H7 (cell line): Measurements from ENCODE around the gene GGA2. TPM values are rescaled to one million over a fixed set of nuclear protein-coding genes. Genes with fewer than 3 reads are reported as not detected.

ENCODE experiments used
- DNase-seq: peaks from one replicate; pipeline ENCODE4 v3.0.0; 2012
- H3K27me3 ChIP-seq: 2 replicates; pipeline ENCODE4 v1.6.0; 2011; ENCODE audit warnings: mild to moderate bottlenecking, low read length; ENCODE audit not compliant: control insufficient read depth, insufficient read depth
- H3K36me3 ChIP-seq: replicated peaks from 2 replicates; pipeline ENCODE4 v1.5.1; 2011; ENCODE audit warnings: low read length; ENCODE audit not compliant: control insufficient read depth, insufficient read depth
- H3K4me3 ChIP-seq: 2 replicates; pipeline ENCODE4 v1.5.1; 2011; ENCODE audit warnings: low read depth, mild to moderate bottlenecking, control low read depth, low read length, moderate library complexity; ENCODE audit not compliant: insufficient read depth
- total RNA-seq: library from RNA; depleted of rRNA; stranded (reverse); fragments of >200 nt; shearing (Covaris generic); gene quantifications from 2 replicates; pipeline ENCODE4 v1.2.3, GENCODE V29; 2014

Gene GGA2
- total RNA-seq, 1 experiment from 2014 or later = 23.2 TPM

- no peak for DNase-seq
- Histone ChIP-seq H3K36me3 (peaks cover 28% of the 10 kb centered on the region), H3K27me3 (no peaks in the 10 kb centered on the region), H3K4me3 (no peak overlapping the region)
Measured at GRCh38 chr16:23534868-23535860, 24.9 kb upstream of the GGA2 start.

GRCh38 chr16:23532448-23532847, 22.2 kb upstream of the GGA2 start:
- peaks cover 39% of the 10 kb centered on the region for H3K36me3 ChIP-seq
- no peak overlapping the region for H3K4me3 ChIP-seq
- no peaks in the 10 kb centered on the region for H3K27me3 ChIP-seq
- no peak for DNase-seq

DNA sequence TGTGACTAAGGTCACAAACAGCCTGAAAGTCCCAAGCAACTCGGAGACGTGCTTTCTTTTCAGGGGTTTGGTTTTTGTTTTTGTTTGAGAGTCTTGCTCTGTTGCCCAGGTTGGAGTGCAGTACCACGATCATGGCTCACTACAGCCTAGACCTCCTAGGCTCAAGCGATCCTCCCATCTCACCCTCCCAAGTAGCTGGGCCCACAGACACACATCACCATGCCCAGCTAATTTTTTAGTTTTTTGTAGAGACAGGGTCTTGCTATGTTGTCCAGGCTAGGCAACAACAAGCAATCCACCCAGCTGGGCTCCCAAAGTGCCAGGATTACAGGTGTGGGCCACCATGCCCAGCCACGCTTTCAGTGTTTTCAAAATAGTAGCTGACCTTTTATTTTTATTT, 19.8 kb upstream of the GGA2 start:
- Histone ChIP-seq H3K36me3 (peaks cover 37% of the 10 kb centered on the region), H3K27me3 (no peaks in the 10 kb centered on the region), H3K4me3 (no peak overlapping the region)
- no peak for DNase-seq

- H3K36me3 ChIP-seq = peaks cover 41% of the 10 kb centered on the region
- no peak overlapping the region for H3K4me3 ChIP-seq
- H3K27me3 ChIP-seq = no peaks in the 10 kb centered on the region
Measured at GRCh38 chr16:23528644-23529310, 18.5 kb upstream of the GGA2 start.

DNA sequence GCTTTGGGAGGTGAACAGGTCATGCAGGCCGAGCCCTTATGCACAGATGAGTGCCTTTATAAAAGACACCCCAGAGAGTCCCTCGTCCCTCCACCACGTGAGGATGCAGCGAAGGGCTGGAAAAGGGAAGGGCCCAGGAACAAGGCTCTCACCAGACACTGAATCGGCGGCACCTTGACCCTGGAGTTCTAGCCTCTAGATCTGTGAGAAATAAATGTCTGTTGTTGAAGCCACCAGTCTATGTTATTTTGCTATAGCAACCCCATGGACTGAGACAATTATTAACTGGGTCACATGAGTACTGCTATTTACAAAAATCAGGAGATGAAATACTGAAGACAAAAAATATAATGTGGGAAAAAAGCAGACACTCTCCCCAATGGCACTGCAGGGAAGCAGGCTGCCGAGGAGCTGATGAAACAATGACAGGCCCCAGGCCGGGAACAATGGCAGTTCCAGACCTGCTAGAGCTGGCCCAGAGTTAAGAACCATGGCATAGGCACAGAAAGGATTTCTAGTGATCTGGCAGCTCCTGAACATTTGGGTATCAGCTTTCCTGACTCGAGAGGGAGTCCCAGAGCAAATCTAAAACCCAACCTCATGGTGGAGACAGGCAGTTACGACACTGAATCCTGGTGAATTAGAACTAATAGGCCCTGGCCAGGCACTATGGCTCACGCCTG, 17.8 kb upstream of the GGA2 start:
- Histone ChIP-seq H3K27me3 (no peaks in the 10 kb centered on the region), H3K4me3 (no peak overlapping the region), H3K36me3 (peaks cover 42% of the 10 kb centered on the region)
- DNase-seq = no peak

More at GRCh38 chr16:23528644-23529310, 18.5 kb upstream of the GGA2 start:
- no peak for DNase-seq

GRCh38 chr16:23524886-23525285, 14.6 kb upstream of the GGA2 start:
- Histone ChIP-seq H3K27me3 (no peaks in the 10 kb centered on the region), H3K4me3 (no peak overlapping the region), H3K36me3 (peaks cover 47% of the 10 kb centered on the region)
- DNase-seq = no peak

- Histone ChIP-seq H3K36me3 (peaks cover 40% of the 10 kb centered on the region), H3K4me3 (no peak overlapping the region), H3K27me3 (no peaks in the 10 kb centered on the region)
- no peak for DNase-seq
Measured at GRCh38 chr16:23523876-23524385, 13.6 kb upstream of the GGA2 start.

DNA sequence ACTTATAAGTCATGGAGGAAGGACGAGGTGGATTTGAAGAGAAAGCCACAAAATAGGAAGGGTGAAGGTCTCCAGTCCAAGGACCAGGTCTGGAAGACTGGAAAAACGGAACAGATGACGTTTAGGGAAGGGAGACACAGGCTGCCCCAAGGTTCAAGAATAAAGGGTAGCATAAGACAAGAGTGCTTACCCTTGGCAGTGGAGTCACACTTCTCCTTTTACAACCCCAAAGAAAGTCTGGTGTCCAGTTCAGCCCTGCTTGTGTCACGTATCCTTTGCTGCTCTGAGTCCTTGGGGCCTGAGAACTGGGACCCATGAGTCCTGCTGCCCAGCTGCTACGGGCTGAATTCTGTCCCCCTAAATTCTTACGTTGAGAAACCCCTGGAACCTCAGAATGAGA, 13.0 kb upstream of the GGA2 start:
- H3K27me3 ChIP-seq = no peaks in the 10 kb centered on the region
- H3K36me3 ChIP-seq = peaks cover 35% of the 10 kb centered on the region
- no peak overlapping the region for H3K4me3 ChIP-seq
- DNase-seq = no peak

- peaks cover 31% of the 10 kb centered on the region for H3K36me3 ChIP-seq
- DNase-seq = no peak
- no peak overlapping the region for H3K4me3 ChIP-seq
- no peaks in the 10 kb centered on the region for H3K27me3 ChIP-seq
Measured at GRCh38 chr16:23521965-23522364, 11.7 kb upstream of the GGA2 start.

GRCh38 chr16:23521037-23521743, 10.9 kb upstream of the GGA2 start:
- DNase-seq = no peak
- no peak overlapping the region for H3K4me3 ChIP-seq
- peaks cover 31% of the 10 kb centered on the region for H3K36me3 ChIP-seq
- no peaks in the 10 kb centered on the region for H3K27me3 ChIP-seq

GRCh38 chr16:23520500-23520899, 10.2 kb upstream of the GGA2 start:
- Histone ChIP-seq H3K4me3 (no peak overlapping the region), H3K36me3 (peaks cover 31% of the 10 kb centered on the region), H3K27me3 (no peaks in the 10 kb centered on the region)
- DNase-seq = no peak

DNA sequence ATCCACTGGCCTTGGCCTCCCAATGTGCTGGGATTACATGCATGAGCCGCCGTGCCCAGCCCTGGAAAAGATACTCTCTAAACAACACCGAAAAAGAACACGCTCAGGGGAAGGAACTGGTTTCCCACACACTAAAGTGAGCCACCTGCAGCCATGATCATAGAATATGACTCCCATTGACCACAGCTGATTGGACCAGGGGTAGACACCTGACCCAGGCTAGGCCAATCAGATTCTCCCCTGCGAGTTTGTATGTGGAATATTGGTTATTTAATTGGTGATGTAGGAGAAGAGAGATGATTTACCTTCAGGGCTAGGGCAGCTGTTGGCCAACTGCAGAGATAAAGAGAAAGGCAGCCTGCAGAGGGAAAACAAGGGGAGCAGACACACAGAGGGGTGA, 9.0 kb upstream of the GGA2 start:
- no peak overlapping the region for H3K4me3 ChIP-seq
- DNase-seq = no peak
- H3K36me3 ChIP-seq = peaks cover 23% of the 10 kb centered on the region
- no peaks in the 10 kb centered on the region for H3K27me3 ChIP-seq

- peaks cover 15% of the 10 kb centered on the region for H3K36me3 ChIP-seq
- no peaks in the 10 kb centered on the region for H3K27me3 ChIP-seq
- no peak overlapping the region for H3K4me3 ChIP-seq
- DNase-seq = no peak
Measured at GRCh38 chr16:23518435-23518891, 8.2 kb upstream of the GGA2 start.
